GM12873 (cell line): ENCODE measurements around the gene ADRA1B.

ENCODE experiments used
- CTCF ChIP-seq: IDR thresholded peaks from 2 replicates; pipeline ENCODE4 v1.5.1; 2012; ENCODE audit warnings: low read depth, mild to moderate bottlenecking, moderate library complexity, low read length, control low read depth; ENCODE audit not compliant: insufficient read depth; ENCODE audit errors: missing control alignments

The ADRA1B gene

GRCh38 chr5:159972538-159973362, 56.5 kb downstream of the ADRA1B start:
- no peak for TF ChIP-seq CTCF

GRCh38 chr5:159975462-159976019, 59.3 kb downstream of the ADRA1B start:
- no peak for TF ChIP-seq CTCF

- no peak for TF ChIP-seq CTCF
These were observed 60.6 kb downstream of the ADRA1B start for GRCh38 chr5:159976921-159977320.

- TF ChIP-seq CTCF, result no peak
These were observed 62.1 kb downstream of the ADRA1B start for GRCh38 chr5:159978358-159978757.

GRCh38 chr5:159982421-159983173, 66.3 kb downstream of the ADRA1B start:
- TF ChIP-seq CTCF, result no peak

GRCh38 chr5:159987031-159987674, 70.9 kb downstream of the ADRA1B start:
- TF ChIP-seq CTCF, result peak; percentile 76

GRCh38 chr5:159990506-159990905, 74.2 kb downstream of the ADRA1B start:
- no peak for TF ChIP-seq CTCF
